Left renal cortex interstitium (tissue), 4 donors: ENCODE measurements around the gene CPLX3. TPM values are rescaled to one million over a fixed set of nuclear protein-coding genes. Genes with fewer than 3 reads are reported as not detected.

Experiments used
- DNase-seq, 4 donors: peaks; one replicate each; pipeline ENCODE4 v3.0.0-alpha.2; 2013; ENCODE audit warnings: low read depth in 4 of 4, low spot score in 2 of 4, missing footprints in 1 of 4
- polyA plus RNA-seq, 4 donors: library from polyadenylated mRNA; unstranded; fragments of 120-200 nt; gene quantifications; one replicate each; pipeline ENCODE4 v1.2.1, GENCODE V29; 2013; ENCODE audit not compliant: insufficient read length in 4 of 4

CPLX3 gene
- polyA plus RNA-seq, 4 donors = 0.07 TPM; not detected in 3

DNA sequence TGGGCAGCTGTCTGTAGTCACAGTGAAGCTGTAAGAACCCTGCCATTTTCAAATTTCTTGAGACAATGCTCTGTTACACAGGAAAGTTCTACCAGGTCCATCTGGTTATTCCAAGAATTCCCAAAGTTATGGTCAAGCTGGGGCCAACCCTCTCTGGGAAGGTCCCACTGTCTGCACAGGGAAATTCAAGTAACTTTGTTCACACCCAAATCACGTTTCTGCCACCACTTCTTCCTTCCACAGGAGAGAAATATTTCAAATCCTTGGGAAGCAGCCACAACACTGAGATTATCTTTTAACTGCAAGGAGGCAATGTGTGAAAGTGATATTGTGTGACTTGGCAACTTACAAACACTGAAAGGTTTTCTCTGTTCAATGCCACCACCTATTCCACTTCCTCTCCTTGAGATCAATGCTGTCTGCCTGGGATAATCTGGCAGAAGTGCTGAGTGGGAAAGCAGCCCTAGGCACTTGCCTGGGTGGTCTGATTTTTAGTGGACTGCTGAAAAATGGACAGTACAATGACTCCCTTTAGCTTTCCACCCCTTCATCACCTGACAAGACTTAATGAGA is 41.1 kb downstream of the CPLX3 start:
- no peak for DNase-seq

DNA sequence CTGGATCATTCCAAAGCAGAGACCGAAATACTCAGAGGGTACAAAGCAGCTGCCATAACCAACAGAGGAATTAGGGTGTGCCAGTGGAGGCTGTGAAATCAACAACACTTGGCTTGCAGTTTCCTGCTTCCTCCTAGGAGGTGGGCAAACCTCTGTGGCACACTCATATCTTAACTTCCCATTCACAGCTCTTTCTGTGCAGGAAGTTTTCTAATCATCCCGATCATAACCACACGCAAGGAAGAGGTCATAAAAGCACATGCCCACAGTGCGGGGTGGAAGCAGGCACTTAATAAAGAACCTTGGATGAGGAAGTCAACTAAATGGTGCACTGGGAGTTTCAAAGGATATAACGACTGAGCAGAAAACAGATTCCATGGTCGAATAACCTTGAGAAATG is 41.6 kb downstream of the CPLX3 start:
- no peak for DNase-seq

DNA sequence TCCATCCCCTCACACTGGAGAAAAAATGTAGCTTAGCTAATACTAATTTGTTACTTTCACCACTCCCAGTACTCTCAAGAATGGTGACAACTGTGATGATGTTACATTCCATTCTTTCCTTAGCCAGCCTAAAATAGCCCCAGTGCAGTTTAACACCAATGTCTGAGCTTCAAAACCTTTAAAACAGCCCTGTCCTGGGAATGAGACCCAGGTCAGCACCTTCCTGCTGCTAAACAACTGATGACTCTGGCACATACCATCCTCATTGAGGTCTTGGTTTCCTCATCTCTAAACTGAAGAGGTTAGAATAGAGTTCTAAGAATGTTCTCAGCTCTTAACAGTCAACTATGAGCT is 42.9 kb downstream of the CPLX3 start:
- no peak for DNase-seq

DNA sequence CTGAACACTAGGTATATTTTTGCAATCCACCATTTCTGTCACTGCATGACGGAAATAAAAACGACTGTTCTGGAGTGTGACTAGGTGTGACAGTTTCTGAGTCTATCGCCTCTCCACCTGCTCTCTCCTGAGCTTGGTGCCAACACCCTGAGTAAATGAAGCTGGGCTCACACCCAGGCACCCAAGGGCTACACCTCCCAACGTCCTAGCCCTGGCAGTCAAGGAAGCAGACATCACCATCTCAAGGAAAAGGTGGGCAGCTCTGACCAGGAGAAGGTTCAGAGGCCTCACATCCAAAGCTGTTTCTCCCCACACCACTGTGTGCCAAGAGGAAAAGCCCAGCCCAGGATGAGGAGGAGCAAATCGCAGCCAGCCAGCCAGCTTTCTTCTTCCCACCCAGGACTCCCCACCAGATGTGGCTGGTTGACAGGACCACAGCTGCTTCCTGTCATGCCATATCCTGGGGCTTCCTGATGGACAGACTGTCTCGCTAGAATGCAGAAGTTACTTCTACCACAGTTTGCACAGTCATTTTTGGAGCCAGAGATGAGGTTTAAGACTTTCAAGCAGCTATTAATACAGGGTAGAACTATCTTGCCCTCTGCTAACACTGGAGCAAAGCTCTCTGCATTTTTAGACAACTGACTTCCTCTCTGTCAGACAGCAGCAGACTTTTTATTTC is 43.4 kb downstream of the CPLX3 start:
- no peak for DNase-seq

DNA sequence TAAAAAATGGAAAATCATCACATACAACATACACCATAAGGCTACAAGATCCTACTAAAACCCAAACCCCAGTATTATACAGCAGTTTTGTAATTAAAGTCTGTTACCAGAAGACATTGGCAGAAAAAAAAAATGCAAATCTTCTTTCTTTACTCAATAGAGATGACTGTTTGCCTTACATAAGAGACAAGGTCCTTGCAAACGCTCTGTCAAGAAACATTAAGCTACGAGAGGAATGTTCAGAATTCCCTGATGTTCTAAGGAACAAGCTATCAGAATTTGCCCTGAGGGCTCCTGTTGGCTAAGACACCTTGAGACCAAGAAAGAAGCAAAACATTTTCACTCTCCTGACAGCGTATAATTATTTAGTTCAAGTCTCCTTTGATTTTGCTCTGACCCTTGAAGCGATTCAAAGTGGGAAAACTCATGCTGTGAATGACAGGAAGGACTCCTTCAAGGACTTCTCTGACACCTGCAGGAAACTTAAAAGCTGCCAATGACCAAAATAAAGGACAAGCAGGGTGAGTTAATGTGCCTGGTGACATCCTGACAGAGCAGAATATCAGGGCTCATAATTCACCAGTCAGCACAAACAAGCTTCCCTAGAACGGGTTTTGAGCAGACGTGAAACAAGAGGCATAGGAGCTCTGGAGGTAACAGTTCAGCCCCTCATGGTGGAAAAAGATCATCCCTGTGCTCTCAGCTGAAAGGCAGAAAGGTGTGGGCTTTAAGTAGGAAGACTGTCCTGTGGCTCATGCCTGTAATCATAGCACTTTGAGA is 44.2 kb downstream of the CPLX3 start:
- no peak for DNase-seq

DNA sequence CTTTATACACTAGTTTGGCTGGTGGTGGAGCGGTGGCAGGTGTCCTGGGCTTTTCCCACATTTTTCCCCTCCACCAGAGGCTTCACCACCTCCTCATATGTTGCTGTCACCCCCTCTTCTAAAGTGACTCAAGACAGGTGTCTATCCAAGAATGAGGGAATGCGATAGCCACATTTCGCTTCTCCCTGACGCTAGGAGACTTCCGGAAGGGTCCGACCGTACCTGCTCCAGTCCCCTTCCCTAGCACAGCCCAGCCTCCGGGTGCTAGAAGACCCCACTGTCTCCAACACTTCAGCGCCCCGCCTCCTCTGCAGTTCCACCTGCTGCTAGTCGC is 46.2 kb downstream of the CPLX3 start:
- DNase-seq = no peak

DNA sequence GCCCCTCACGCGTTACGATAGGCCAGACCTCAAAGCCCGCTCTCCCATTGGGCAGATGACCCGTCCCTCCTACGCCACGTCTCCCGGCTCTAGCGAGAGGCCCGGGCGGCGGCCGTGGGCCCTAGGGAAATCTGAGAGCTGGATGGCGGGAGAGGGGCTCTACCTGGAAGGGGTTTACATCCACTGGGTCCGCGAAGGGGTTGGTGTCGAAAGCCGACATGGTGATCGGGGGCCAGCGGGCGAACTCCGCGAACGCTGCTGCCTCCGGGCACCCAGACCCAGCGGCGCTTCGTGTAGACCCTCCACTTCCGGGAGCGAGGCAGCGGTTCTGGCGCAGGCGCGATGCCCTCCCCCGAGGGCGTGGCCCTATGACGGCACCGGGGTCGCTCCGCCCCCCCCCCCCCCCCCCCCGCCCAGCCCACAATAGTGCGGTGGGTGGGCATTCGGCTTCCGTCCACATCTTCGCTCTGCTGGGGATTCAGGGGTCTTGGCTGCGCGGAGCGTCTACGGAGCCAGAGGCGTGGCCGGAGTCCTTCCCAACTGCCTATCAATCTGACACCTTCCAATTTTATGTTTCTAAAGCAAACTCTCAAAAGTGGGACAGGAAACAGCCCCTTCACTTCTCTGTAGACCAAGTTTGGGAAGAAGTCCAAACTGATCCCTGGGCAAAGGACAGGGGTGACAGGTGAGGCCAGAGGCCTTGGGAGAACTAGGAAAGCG is 46.8 kb downstream of the CPLX3 start, which contains the start of gene SCAMP2:
Gene SCAMP2, minus strand, starts transcription at position 330 of the 720 bp plus-strand sequence. Its CDS starts 110 bp downstream, at position 220.
- peak; percentile 89 to 97 (median 94) for DNase-seq

DNA sequence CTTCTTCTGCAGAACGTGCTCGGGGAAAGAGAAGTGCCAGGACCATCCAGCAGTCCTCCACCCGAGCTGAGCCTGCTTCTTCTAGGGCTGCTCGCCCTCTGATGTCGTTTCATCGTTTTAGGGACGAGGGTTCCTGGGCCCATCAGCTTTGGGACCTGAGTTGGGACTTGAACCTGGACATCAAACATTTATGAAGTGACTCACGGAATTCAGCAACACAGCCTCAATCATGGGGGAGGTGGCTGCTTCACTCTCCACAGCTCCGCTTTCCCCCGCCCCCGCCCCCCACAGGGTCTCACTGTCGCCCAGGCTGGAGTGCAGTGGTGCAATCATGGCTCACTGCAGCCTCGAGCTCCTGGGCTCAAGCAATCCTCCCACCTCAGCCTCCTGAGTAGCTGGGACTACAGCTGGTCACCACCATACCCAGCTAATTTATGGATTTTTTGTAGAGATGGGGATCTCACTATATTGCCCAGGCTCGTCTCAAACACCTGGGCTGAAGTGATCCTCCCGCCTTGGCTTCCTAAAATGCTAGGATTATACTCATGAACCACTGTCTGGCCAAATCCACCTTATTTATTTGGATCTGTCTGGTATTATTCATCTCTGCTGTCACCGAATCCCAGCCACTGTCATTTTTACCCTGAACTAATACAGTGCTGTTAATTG is 47.5 kb downstream of the CPLX3 start:
- no peak for DNase-seq

DNA sequence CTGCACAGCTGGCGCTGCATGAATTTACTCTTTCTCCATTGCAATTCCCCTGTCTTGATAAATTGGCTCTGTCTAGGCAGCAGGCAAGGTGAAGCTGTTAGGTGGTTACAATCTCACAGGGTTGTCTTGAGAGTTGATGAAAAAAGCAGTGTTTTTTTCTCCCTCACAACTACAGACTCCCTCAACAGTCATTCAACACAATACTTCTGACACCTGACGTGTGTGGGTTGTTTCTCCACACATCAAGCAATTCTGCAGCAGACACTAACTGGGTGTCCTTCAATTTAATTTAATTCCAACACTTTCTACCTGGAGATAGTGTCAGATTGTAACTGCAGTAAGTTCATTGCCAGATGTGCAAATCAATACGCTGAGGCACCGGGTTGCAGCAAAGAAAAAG is 51.8 kb downstream of the CPLX3 start:
- no peak for DNase-seq

Other genes starting within 250 kb of the CPLX3 start
- gene CLK3, start 210.8 kb upstream of the CPLX3 start, polyA plus RNA-seq = 10 to 100 TPM; 54.4 to 84.9 (median 76.3) TPM
- 10 to 100 TPM; 37.5 to 43.0 (median 40.6) TPM for gene EDC3, start 130.6 kb upstream of the CPLX3 start, polyA plus RNA-seq
- under 1 TPM in 1 of 4 donors, not detected in 3; 0.20 TPM for gene CYP1A1, start 101.1 kb upstream of the CPLX3 start, polyA plus RNA-seq
- gene CYP1A2, start 77.8 kb upstream of the CPLX3 start, polyA plus RNA-seq = under 1 TPM; 0.10 to 0.25 (median 0.19) TPM
- gene CSK, start 44.5 kb upstream of the CPLX3 start, polyA plus RNA-seq = 10 to 100 TPM; 45.4 to 51.3 (median 46.4) TPM
- not detected for gene LMAN1L, start 13.8 kb upstream of the CPLX3 start, polyA plus RNA-seq
- 10 to 100 TPM; 30.5 to 36.2 (median 33.7) TPM for gene ULK3, start 16.5 kb downstream of the CPLX3 start, polyA plus RNA-seq
- gene SCAMP2, start 46.7 kb downstream of the CPLX3 start, polyA plus RNA-seq = 10 to 100 TPM; 68.4 to 78.0 (median 72.7) TPM
- gene MPI, start 63.4 kb downstream of the CPLX3 start, polyA plus RNA-seq = 10 to 100 TPM; 60.5 to 76.7 (median 63.1) TPM
- 10 to 100 TPM; 52.4 to 59.7 (median 57.6) TPM for gene FAM219B, start 80.2 kb downstream of the CPLX3 start, polyA plus RNA-seq
- 100 to 1,000 TPM; 191 to 233 (median 208) TPM for gene COX5A, start 111.4 kb downstream of the CPLX3 start, polyA plus RNA-seq
- 1 to 10 TPM; 2.0 to 3.4 (median 2.9) TPM for gene RPP25, start 130.1 kb downstream of the CPLX3 start, polyA plus RNA-seq
- gene SCAMP5, start 168.9 kb downstream of the CPLX3 start, polyA plus RNA-seq = 10 to 100 TPM; 19.5 to 30.0 (median 25.7) TPM
- 10 to 100 TPM; 11.1 to 15.1 (median 14.3) TPM for gene PPCDC, start 197.0 kb downstream of the CPLX3 start, polyA plus RNA-seq